ENCODE measurements around the gene PCBP2. TPM values are rescaled to one million over a fixed set of nuclear protein-coding genes. Genes with fewer than 3 reads are reported as not detected.

The PCBP2 gene
- total and polyA plus RNA-seq, 2 donors (not counting 3 experiments of a cell fraction or from before 2014, with no cell fraction given) = 526 to 995 TPM

DNA sequence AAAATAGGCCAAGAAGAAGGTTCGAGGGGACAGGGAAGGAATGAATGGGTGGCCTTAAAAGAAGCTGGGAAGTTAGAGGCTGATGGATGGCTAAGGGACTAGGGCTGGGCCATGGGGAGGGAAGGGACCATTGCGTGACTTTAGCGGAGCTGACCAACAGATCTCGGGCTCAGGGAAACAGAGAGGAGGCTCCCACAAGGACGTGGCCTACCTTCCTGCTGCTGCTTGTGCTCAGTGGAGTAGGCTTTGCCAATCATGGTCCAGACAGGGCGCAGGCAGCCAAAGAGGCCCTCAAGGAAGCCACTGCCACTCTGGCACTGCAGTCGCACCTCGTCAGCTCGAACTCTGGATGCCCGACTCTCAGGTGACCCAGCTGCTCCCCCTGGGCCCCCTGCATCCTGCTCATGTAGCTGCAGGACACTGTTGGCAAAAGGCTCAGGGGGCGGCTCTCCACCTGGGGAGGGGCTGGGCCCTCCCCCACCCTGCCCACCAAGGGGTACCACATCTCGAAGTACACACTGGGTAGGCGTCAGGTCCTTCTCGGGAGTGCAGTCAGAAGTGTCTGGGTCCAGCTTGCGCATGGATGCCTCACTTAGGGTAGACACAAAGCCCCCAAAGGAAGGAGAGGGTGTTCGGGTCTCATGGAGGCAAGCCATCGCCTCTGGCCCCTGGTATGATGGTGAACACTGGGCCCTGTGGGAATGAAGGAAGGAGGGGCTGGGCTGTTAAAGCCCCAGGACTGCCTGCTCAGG lies 35.0 kb downstream of the PCBP2 start:
- Histone ChIP-seq H3K9ac (replicated peaks; ENCODE audit: extremely low read depth, insufficient read depth, low read length) (no peak overlapping the region), H2AFZ (ENCODE audit: low read depth, low read length) (no peak overlapping the region), H3K79me2 (ENCODE audit: control insufficient read depth, insufficient read depth, low read length) (no peaks in the 10 kb centered on the region), H3K9me3 (replicated peaks; ENCODE audit: control insufficient read depth, insufficient read depth, low read length) (no peaks in the 10 kb centered on the region), H3K4me2 (ENCODE audit: insufficient read depth, low read length) (no peak overlapping the region), H3K9me1 (replicated peaks; ENCODE audit: control insufficient read depth, extremely low read depth, insufficient read depth, low read length) (no peaks in the 10 kb centered on the region), H3K36me3 (ENCODE audit: control insufficient read depth in 2 of 2, extremely low read depth in 1 of 2, insufficient read depth in 2 of 2, low read length in 2 of 2) (peaks cover 2 to 41% of the 10 kb centered on the region in 2 experiments), H3K27me3 (ENCODE audit: control insufficient read depth in 2 of 2, insufficient read depth in 2 of 2, low read length in 2 of 2) (no peaks in the 10 kb centered on the region), H4K20me1 (replicated peaks; ENCODE audit: control insufficient read depth, extremely low read depth, insufficient read depth, low read length) (no peaks in the 10 kb centered on the region), H3K4me1 (ENCODE audit: control insufficient read depth, extremely low read depth, insufficient read depth, low read length) (no peaks in the 10 kb centered on the region), H3K4me3 (replicated peaks in 1 of 3; ENCODE audit: insufficient read depth in 1 of 3, low read depth in 1 of 3, low read length in 3 of 3) (no peak overlapping the region), H3K27ac (ENCODE audit: insufficient read depth, low read depth, low read length) (no peak overlapping the region)
- intact Hi-C loops (cut with micrococcal nuclease) (no loop called here), dilution Hi-C loops (cut with MboI; ENCODE audit: extremely low pct_ligation_motif_present, low sequenced_read_pairs) (no loop called here)
- BruUV-seq (replicated peaks) = no TSS peak
- DNase-seq (ENCODE audit: low read depth, low spot score) (no peak), FAIRE-seq (no peak)
- TF ChIP-seq, protein P1, sequence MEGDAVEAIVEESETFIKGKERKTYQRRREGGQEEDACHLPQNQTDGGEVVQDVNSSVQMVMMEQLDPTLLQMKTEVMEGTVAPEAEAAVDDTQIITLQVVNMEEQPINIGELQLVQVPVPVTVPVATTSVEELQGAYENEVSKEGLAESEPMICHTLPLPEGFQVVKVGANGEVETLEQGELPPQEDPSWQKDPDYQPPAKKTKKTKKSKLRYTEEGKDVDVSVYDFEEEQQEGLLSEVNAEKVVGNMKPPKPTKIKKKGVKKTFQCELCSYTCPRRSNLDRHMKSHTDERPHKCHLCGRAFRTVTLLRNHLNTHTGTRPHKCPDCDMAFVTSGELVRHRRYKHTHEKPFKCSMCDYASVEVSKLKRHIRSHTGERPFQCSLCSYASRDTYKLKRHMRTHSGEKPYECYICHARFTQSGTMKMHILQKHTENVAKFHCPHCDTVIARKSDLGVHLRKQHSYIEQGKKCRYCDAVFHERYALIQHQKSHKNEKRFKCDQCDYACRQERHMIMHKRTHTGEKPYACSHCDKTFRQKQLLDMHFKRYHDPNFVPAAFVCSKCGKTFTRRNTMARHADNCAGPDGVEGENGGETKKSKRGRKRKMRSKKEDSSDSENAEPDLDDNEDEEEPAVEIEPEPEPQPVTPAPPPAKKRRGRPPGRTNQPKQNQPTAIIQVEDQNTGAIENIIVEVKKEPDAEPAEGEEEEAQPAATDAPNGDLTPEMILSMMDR (IDR thresholded peaks at IDR 0.05; ENCODE audit: extremely low read depth in 1 of 2, insufficient read depth in 1 of 2, low read depth in 1 of 2, low read length in 2 of 2) = no peak
- TF ChIP-seq JUN (IDR thresholded peaks at IDR 0.05; ENCODE audit: borderline replicate concordance, insufficient read depth, insufficient read length, low read depth) (no peak), FOS (IDR thresholded peaks at IDR 0.05; ENCODE audit: borderline replicate concordance, insufficient read depth, low read length) (no peak), MAX (IDR thresholded peaks at IDR 0.05; ENCODE audit: insufficient read depth, insufficient read length) (no peak), EZH2 (IDR thresholded peaks at IDR 0.05; ENCODE audit: borderline replicate concordance, low read depth, low read length, severe bottlenecking) (no peak), MYC (IDR thresholded peaks at IDR 0.05; ENCODE audit: low read depth, low read length) (no peak), POLR2AphosphoS5 (IDR thresholded peaks at IDR 0.05; ENCODE audit: insufficient read depth, low read depth, low read length) (no peak), GATA2 (IDR thresholded peaks at IDR 0.05; ENCODE audit: insufficient read depth, insufficient read length, low read depth, low read length) (no peak), POLR2A (IDR thresholded peaks at IDR 0.05; ENCODE audit: low read depth, low read length) (no peak)
- CTCF ChIA-PET = no interaction called here
- POLR2A ChIA-PET = interaction anchor here (0.5 kb wide), 1 partner anchor 16 kb away, joined by 4 read pairs; no protein-coding TSS in a partner anchor

All from endothelial cell of umbilical vein (primary cell).